Lung (tissue), 12 donors: ENCODE data around the gene APEX1. TPM values are rescaled to one million over a fixed set of nuclear protein-coding genes. Genes with fewer than 3 reads are reported as not detected.

Experiments used
- ATAC-seq: fragments of 200-7000 bp; cut with Tn5 transposase; one replicate; pipeline ENCODE4 v1.9.1; 2020; ENCODE audit warnings: moderate number of reproducible peaks; ENCODE audit not compliant: insufficient read depth, low FRiP score
- DNase-seq, 3 donors: peaks; one replicate each; pipeline ENCODE4 v3.0.0-alpha.2; 2013 to 2017
- H3K27ac ChIP-seq, 2 donors: one replicate each; pipeline ENCODE4 v1.5.1; 2013; ENCODE audit warnings: mild to moderate bottlenecking in 2 of 2, moderate library complexity in 2 of 2, control low read depth in 1 of 2, inconsistent platforms in 1 of 2, low read depth in 1 of 2, low read length in 1 of 2
- H3K27me3 ChIP-seq, 3 donors: one replicate each; pipeline ENCODE4 v1.5.1; 2013; ENCODE audit warnings: low read length in 2 of 3; ENCODE audit not compliant: control insufficient read depth in 3 of 3, insufficient read depth in 3 of 3
- H3K36me3 ChIP-seq, 4 donors: one replicate each; pipeline ENCODE4 v1.5.1; 2013; ENCODE audit warnings: low read length in 4 of 4, mild to moderate bottlenecking in 1 of 4, moderate library complexity in 1 of 4; ENCODE audit not compliant: control insufficient read depth in 4 of 4, insufficient read depth in 4 of 4
- H3K4me1 ChIP-seq, 5 donors: one replicate each; pipeline ENCODE4 v1.5.1; 2013; ENCODE audit warnings: low read length in 5 of 5, mild to moderate bottlenecking in 2 of 5, moderate library complexity in 1 of 5; ENCODE audit not compliant: control insufficient read depth in 5 of 5, insufficient read depth in 5 of 5
- H3K4me3 ChIP-seq: one replicate; pipeline ENCODE4 v1.5.1; 2013; ENCODE audit warnings: mild to moderate bottlenecking, control low read depth, moderate library complexity
- H3K9ac ChIP-seq, 2 donors: one replicate each; pipeline ENCODE4 v1.5.1; 2013; ENCODE audit warnings: low read length in 2 of 2, control low read depth in 1 of 2; ENCODE audit not compliant: insufficient read depth in 1 of 2
- H3K9me3 ChIP-seq, 4 donors: one replicate each; pipeline ENCODE4 v1.5.1; 2013; ENCODE audit warnings: low read length in 3 of 4, mild to moderate bottlenecking in 1 of 4, moderate library complexity in 1 of 4; ENCODE audit not compliant: control insufficient read depth in 4 of 4, insufficient read depth in 3 of 4
- CTCF ChIP-seq: IDR thresholded peaks from 2 replicates; pipeline ENCODE4 v1.5.1; 2012; ENCODE audit warnings: mild to moderate bottlenecking; ENCODE audit errors: control extremely low read depth, extremely low read depth
- WGBS, 2 donors: extraction: QIAGEN DNeasy Blood & Tissue Kit; methylation state at CpG; one replicate each; pipeline ENCODE4 v1.1.7; 2013; 5-methylcytosine and 5-hydroxymethylcytosine counted together
- polyA plus RNA-seq, 2 donors: library from polyadenylated mRNA; stranded (reverse); fragments of 200-250 nt; gene quantifications; one replicate each; pipeline ENCODE4 v1.2.1, GENCODE V29; 2013
- total RNA-seq, 2 donors: library from RNA; depleted of rRNA in 1 of 2; stranded (reverse); fragments of >200 nt in 1 of 2; gene quantifications; one replicate each; pipeline ENCODE4 v1.2.1, GENCODE V29; 2014 to 2021
- donor health status: control.
- donor health status: control.
- donor health status: Bipolar disorder and iron deficiency.
- donor health status: healthy.
- donor health status: DM: yes; HTN: yes; CAD: no.

Gene APEX1
- total and polyA plus RNA-seq, 4 donors, result 66.2 to 159 (median 120) TPM

- TF ChIP-seq CTCF, result no peak
- peak overlapping the region in 1 of 2 donors; percentile 81 for H3K27ac ChIP-seq
- peaks cover 0 to 31% (median 13%) of the 10 kb centered on the region in 4 donors for H3K36me3 ChIP-seq
- WGBS, 2 donors, result 11 to 15% methylated on average over 1 of the region's 1 CpG
- peaks cover 0 to 2% (median 0%) of the 10 kb centered on the region in 4 donors for H3K9me3 ChIP-seq
- H3K27me3 ChIP-seq, result no peaks in the 10 kb centered on the region
- peak; percentile 32 to 71 (median 36) for DNase-seq
- H3K4me3 ChIP-seq, result no peak overlapping the region
- ATAC-seq, result peak; percentile 66
- no peak overlapping the region for H3K9ac ChIP-seq
- peaks cover 0 to 12% (median 4%) of the 10 kb centered on the region in 5 donors for H3K4me1 ChIP-seq
These were observed 22.3 kb downstream of the APEX1 start for GRCh38 chr14:20477211-20477876.

- no peak overlapping the region for H3K9ac ChIP-seq
These were observed 23.9 kb downstream of the APEX1 start for GRCh38 chr14:20478894-20479293.

GRCh38 chr14:20482382-20482781, 27.4 kb downstream of the APEX1 start:
- no peak overlapping the region for H3K9ac ChIP-seq
- 87 to 92% methylated on average over 5 of the region's 5 CpGs for WGBS, 2 donors

More at GRCh38 chr14:20478894-20479293, 23.9 kb downstream of the APEX1 start:
- no peak overlapping the region for H3K27ac ChIP-seq
- ATAC-seq (no peak), DNase-seq (no peak)
- peaks cover 0 to 12% (median 4%) of the 10 kb centered on the region in 5 donors for H3K4me1 ChIP-seq
- WGBS, 2 donors, result 86 to 93% methylated on average over 2 of the region's 2 CpGs
- TF ChIP-seq CTCF, result no peak
- H3K9me3 ChIP-seq, result peaks cover 0 to 2% (median 0%) of the 10 kb centered on the region in 4 donors
- no peak overlapping the region for H3K4me3 ChIP-seq
- peaks cover 0 to 27% (median 12%) of the 10 kb centered on the region in 4 donors for H3K36me3 ChIP-seq
- H3K27me3 ChIP-seq, result no peaks in the 10 kb centered on the region

More at GRCh38 chr14:20482382-20482781, 27.4 kb downstream of the APEX1 start:
- H3K4me1 ChIP-seq, result peaks cover 0 to 7% (median 0%) of the 10 kb centered on the region in 5 donors
- no peaks in the 10 kb centered on the region for H3K9me3 ChIP-seq
- H3K4me3 ChIP-seq, result no peak overlapping the region
- H3K27ac ChIP-seq, result no peak overlapping the region
- no peak for ATAC-seq
- H3K36me3 ChIP-seq, result peaks cover 0 to 3% (median 0%) of the 10 kb centered on the region in 4 donors
- DNase-seq, result no peak
- no peaks in the 10 kb centered on the region for H3K27me3 ChIP-seq
- TF ChIP-seq CTCF, result no peak
